NCI-H526 (cell line): ENCODE measurements around the gene NPRL2.
A peak's percentile ranks its signal among the peaks of the same experiment; 100 is the strongest.
"Not testable (repeated sequence)": the region's sequence is repeated elsewhere in the genome, so short reads cannot be mapped to it uniquely, and the experiment has no call there.

Source experiments
- DNase-seq, 2 experiments: peaks; one replicate each; lab custom pipeline; 2025; lab: John Stamatoyannopoulos, UW

Gene NPRL2

GRCh38 chr3:50327129-50327528 is 23.4 kb downstream of the NPRL2 start:
- no peak for DNase-seq

GRCh38 chr3:50326182-50326541 is 24.4 kb downstream of the NPRL2 start:
- DNase-seq: no peak

- DNase-seq: no peak
Measured at GRCh38 chr3:50325497-50326181, 24.9 kb downstream of the NPRL2 start.

- no peak for DNase-seq
Measured at GRCh38 chr3:50325113-50325480, 25.5 kb downstream of the NPRL2 start.

- DNase-seq: peak; percentile 21 to 62
Measured at GRCh38 chr3:50324351-50325112, 26.0 kb downstream of the NPRL2 start.

GRCh38 chr3:50323614-50324199 is 26.9 kb downstream of the NPRL2 start:
- DNase-seq: no peak

- no peak for DNase-seq
Measured at GRCh38 chr3:50323092-50323600, 27.4 kb downstream of the NPRL2 start.

- peak in 1 of 2 experiments; percentile 30 for DNase-seq
Measured at GRCh38 chr3:50322386-50323091, 28.0 kb downstream of the NPRL2 start, which contains the start of gene HYAL2. Gene HYAL2, minus strand, starts transcription at chr3:50322745. Its CDS starts 2,256 bp downstream, at chr3:50320489.

- no peak for DNase-seq
Measured at GRCh38 chr3:50322115-50322385, 28.5 kb downstream of the NPRL2 start.

- peak; percentile 81 to 94 for DNase-seq
Measured at GRCh38 chr3:50321336-50322114, 29.1 kb downstream of the NPRL2 start.

- DNase-seq: peak in 1 of 2 experiments; percentile 91
Measured at GRCh38 chr3:50320853-50321335, 29.7 kb downstream of the NPRL2 start.

GRCh38 chr3:50319894-50320625 is 30.5 kb downstream of the NPRL2 start:
- no peak for DNase-seq

- DNase-seq: no peak
Measured at GRCh38 chr3:50319181-50319893, 31.2 kb downstream of the NPRL2 start.

- no peak for DNase-seq
Measured at GRCh38 chr3:50318615-50319014, 32.0 kb downstream of the NPRL2 start.

- no peak for DNase-seq
Measured at GRCh38 chr3:50318163-50318562, 32.4 kb downstream of the NPRL2 start.

- no peak for DNase-seq
Measured at GRCh38 chr3:50317300-50317699, 33.3 kb downstream of the NPRL2 start.

GRCh38 chr3:50316657-50317242 is 33.8 kb downstream of the NPRL2 start:
- DNase-seq: no peak

GRCh38 chr3:50314816-50315215 is 35.8 kb downstream of the NPRL2 start:
- no peak for DNase-seq

- DNase-seq: no peak
Measured at GRCh38 chr3:50314342-50314741, 36.2 kb downstream of the NPRL2 start.

- not testable (repeated sequence) for DNase-seq
Measured at GRCh38 chr3:50312041-50312440, 38.5 kb downstream of the NPRL2 start.
